ENCODE results near the gene FAM171A2. TPM values are rescaled to one million over a fixed set of nuclear protein-coding genes. Genes with fewer than 3 reads are reported as not detected.

Gene FAM171A2
- 1 to 10 TPM in 2 of 4 donors, under 1 TPM in 2; 0.42 to 2.0 (median 1.2) TPM for total RNA-seq

DNA sequence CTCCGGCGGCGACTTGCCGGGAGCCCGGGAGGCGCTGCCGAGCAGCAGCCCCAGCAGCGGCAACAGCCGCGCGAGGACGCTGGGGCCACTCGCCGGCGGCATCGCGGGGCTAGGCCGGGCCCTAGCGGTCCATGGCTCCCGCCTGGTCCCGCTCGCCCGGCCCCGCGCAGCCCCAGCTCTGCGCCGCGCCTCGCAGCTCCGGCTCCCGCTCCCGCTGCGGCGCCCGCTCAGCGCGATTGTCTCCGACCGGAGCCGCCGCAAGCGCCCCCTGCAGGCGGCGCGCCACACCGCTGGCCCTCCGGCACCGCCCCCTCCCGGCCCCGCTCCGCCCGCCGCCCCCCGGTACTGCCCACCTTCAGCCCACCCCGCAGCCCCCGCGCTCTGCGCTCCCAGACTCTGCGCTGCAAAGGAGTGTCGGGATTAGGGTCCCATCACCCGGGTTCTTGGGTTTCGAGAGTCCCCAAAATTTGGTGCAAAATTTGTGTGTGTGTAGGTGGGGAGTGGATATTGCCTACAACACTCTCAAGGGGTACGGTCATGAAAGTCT lies at the start of gene FAM171A2:
Gene FAM171A2 (minus strand): TSS at position 241 of the 547 bp plus-strand sequence. CDS start 139 bp downstream, at position 102.
- Histone ChIP-seq H3K4me1 (peaks cover 18 to 30% (median 24%) of the 10 kb centered on the region in 4 donors), H3K27ac (replicated peaks in 1 of 4) (peak within 1 kb of the TSS in 3 of 4 donors; percentile 18 to 46 (median 45))
- no peak for DNase-seq (ENCODE audit: extremely low spot score)

DNA sequence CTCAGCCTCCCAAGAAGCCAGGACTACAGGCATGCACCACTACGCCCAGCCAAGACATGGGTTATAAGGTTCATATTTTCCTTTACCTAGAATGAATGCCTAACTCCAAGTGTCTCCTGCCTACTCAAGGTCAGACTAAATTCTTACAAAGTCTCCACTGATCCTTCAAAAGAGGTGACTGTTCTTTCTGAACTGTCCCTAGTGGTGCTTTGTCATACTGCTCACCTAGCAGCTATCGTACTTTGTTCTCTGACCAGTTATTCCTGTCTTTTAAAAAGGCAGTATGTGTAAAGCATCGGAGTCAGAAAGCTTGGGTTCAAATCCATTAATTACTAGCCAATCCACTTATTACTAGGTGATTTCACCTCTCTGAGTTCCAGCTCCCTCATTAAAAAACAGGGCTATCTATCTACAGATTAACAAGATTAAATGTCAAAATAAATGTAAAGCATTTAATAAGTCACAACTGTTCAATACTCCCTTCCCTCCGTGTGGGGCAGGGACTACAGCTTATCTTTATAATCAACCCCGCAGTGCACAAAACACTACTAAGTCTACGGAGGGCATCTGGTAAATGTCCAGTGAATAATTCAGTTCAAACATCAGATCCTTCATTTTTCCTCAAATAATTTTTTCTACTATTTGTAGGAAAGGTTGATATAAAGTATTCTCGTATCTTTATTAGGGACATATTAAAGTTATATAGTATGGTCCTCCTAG lies 45.8 kb upstream of the FAM171A2 start:
- no peak for TF ChIP-seq CTCF (IDR thresholded peaks at IDR 0.05)
- TF ChIP-seq POLR2A (IDR thresholded peaks at IDR 0.05; ENCODE audit: low read depth), result no peak
- TF ChIP-seq POLR2AphosphoS5 (IDR thresholded peaks at IDR 0.05), result no peak
- no peak for TF ChIP-seq EP300 (IDR thresholded peaks at IDR 0.05)
- WGBS, result 85% methylated on average over 7 of the region's 7 CpGs
- Histone ChIP-seq H3K36me3 (peaks cover 0 to 39% (median 19%) of the 10 kb centered on the region in 4 donors), H3K27me3 (no peaks in the 10 kb centered on the region), H3K4me3 (no peak overlapping the region), H3K4me1 (peaks cover 0 to 5% (median 0%) of the 10 kb centered on the region in 4 donors), H3K9me3 (no peaks in the 10 kb centered on the region), H3K27ac (replicated peaks in 1 of 4) (no peak overlapping the region)
- DNase-seq (ENCODE audit: extremely low spot score), result no peak
- intact Hi-C loops (cut with DNase I), result loop anchor here (10.0 kb wide), 1 partner anchor 95 kb away; the partner anchor contains the start of gene GPATCH8

More for the DNA sequence above, at the start of gene FAM171A2:
- TF ChIP-seq POLR2A (IDR thresholded peaks at IDR 0.05; ENCODE audit: low read depth) (no peak), CTCF (IDR thresholded peaks at IDR 0.05) (peak; percentile 61 to 89 (median 78))
- Histone ChIP-seq H3K9me3 (no peaks in the 10 kb centered on the region), H3K27me3 (peaks cover 0 to 35% (median 2%) of the 10 kb centered on the region in 4 donors), H3K4me3 (peak within 1 kb of the TSS; percentile 66 to 72 (median 68)), H3K36me3 (no peaks in the 10 kb centered on the region)
- WGBS, result 3% methylated on average over 5 of the region's 63 CpGs
- intact Hi-C loops (cut with DNase I), result no loop called here

DNA sequence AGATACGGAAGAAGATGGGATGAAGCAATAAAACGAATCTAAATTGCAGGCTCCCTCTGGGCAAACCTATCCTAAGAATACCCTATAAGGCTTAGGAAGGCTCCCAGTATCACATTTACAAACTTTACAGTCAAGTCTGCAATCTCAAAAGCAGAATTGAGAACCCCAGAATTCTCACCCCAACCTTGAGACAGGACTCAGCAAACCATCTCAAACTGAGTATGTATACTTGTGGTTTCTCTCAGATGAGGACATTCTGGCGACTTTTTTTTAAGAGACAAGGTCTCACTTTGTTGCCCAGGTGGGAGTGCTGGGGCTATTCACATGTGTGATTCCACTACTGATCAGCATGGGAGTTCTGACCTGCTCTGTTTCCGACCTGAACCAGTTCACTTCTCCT lies 45.1 kb upstream of the FAM171A2 start:
- WGBS, result 93% methylated on average over 4 of the region's 4 CpGs
- H3K9me3 ChIP-seq, result no peaks in the 10 kb centered on the region
- H3K4me3 ChIP-seq, result no peak overlapping the region
- no peak overlapping the region for H3K27ac ChIP-seq (replicated peaks in 1 of 4)
- no peak for TF ChIP-seq POLR2AphosphoS5 (IDR thresholded peaks at IDR 0.05)
- TF ChIP-seq CTCF (IDR thresholded peaks at IDR 0.05), result no peak
- no peak for TF ChIP-seq EP300 (IDR thresholded peaks at IDR 0.05)
- TF ChIP-seq POLR2A (IDR thresholded peaks at IDR 0.05; ENCODE audit: low read depth), result no peak
- peaks cover 0 to 5% (median 0%) of the 10 kb centered on the region in 4 donors for H3K4me1 ChIP-seq
- DNase-seq (ENCODE audit: extremely low spot score), result no peak
- peaks cover 0 to 42% (median 23%) of the 10 kb centered on the region in 4 donors for H3K36me3 ChIP-seq
- H3K27me3 ChIP-seq, result no peaks in the 10 kb centered on the region
- intact Hi-C loops (cut with DNase I), result no loop called here

DNA sequence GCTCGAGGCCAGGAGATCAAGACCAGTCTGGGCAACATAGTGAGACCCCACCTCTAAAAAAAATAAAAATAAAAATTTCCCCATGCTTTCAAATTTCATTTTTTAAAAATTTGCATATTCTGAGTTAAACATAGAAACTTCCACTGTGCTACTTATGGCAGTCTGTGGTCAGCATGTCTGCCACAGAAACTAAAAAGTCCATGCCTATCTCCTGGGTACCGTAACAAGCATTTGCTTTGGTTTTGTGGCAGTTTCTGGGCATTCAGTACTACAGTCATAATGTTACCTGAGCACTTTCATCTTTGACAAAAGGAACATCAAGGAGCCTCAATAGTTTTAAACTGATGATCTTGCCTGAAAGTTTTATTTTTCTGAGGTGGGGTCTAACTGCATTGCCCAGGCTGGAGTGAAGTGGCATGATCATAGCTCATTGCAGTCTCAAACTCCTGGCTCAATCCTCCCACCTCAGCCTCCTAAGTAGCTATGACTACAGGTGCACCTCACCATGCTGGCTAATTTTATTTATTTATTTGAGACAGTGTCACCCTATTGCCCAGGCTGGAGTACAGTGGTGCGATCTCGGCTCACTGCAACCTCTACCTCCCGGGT lies 39.0 kb upstream of the FAM171A2 start:
- no peak for DNase-seq (ENCODE audit: extremely low spot score)
- intact Hi-C loops (cut with DNase I), result no loop called here
- peaks cover 0 to 5% (median 0%) of the 10 kb centered on the region in 4 donors for H3K4me1 ChIP-seq
- no peaks in the 10 kb centered on the region for H3K9me3 ChIP-seq
- no peak overlapping the region for H3K27ac ChIP-seq (replicated peaks in 1 of 4)
- 83% methylated on average over 5 of the region's 5 CpGs for WGBS
- H3K36me3 ChIP-seq, result peaks cover 27 to 85% (median 78%) of the 10 kb centered on the region in 4 donors
- H3K27me3 ChIP-seq, result no peaks in the 10 kb centered on the region
- H3K4me3 ChIP-seq, result no peak overlapping the region
- TF ChIP-seq POLR2A (IDR thresholded peaks at IDR 0.05; ENCODE audit: low read depth), result no peak
- no peak for TF ChIP-seq POLR2AphosphoS5 (IDR thresholded peaks at IDR 0.05)
- TF ChIP-seq EP300 (IDR thresholded peaks at IDR 0.05), result no peak
- no peak for TF ChIP-seq CTCF (IDR thresholded peaks at IDR 0.05)

Data from esophagus muscularis mucosa (tissue), 4 donors.